SW 1271 (cell line): ENCODE measurements around the gene FRMPD1.

Experiments
- DNase-seq, 2 experiments: peaks; one replicate each; lab custom pipeline; 2025; lab: John Stamatoyannopoulos, UW

The FRMPD1 gene

DNA sequence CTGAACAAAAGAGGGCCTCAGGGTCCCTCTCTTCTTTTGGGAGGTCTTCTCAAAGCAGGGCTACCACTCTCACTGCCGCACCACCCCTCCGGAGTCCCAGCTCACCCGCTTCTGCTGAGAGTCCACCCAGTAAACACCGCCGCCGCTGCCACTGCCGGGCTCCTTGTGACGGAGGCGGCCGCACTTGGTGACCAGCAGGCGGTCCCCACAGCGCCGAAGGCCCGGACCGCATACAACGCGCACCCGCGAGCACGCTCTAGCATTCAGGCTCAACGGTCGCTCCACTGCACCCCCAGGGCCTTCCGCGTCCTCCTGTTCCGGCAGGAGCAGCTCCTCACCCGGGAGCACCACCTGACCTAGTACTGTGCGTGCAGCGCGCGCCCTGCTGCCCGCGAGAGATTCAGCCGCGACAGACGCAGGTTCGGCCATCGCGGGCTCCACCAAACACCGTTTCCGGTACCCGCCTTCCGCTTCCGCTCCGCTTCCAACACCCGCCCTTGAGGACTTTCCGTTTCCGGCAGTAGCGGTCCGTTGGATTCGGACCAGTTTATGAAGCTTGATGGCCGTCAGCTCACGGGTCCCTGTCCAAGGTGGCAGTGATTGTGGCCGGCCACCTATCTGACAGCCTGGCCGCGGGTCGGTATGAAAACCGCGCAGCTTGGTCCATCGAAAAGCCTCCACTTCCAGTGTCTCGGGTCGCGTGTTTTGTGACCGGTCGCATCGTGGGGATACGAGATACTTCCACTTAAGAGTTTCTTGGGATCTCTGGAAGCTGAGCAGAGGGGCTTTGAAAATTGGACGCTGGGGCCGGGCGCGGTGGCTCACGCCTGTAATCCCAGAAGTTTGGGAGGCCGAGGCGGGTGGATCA is 134.1 kb downstream of the FRMPD1 start, which contains the start of gene EXOSC3:
Gene EXOSC3, minus strand, starts transcription at position 449 of the 868 bp plus-strand sequence. Its CDS starts 20 bp downstream, at position 429.
- DNase-seq: peak; percentile 46 to 86

DNA sequence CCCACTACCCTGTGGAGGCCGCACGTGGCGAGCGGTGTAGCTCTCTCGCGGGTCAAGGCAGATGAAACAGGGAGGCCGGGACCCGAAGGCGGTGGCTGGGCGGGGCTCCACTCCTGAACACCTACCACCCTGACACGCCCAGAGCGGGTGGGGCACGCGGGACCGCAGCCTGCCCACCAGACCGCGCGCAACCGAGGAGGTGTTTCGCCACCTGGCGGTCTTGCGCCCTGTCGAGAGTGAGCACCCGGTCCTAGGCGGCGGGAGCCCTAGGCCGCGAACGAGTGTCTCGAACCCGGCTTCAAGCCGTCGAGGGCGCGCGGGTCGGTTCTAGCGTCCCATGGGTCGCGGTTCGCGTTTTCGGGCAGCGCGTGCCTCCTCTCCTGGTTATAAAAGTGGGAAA is 136.3 kb downstream of the FRMPD1 start:
- DNase-seq: no peak

DNA sequence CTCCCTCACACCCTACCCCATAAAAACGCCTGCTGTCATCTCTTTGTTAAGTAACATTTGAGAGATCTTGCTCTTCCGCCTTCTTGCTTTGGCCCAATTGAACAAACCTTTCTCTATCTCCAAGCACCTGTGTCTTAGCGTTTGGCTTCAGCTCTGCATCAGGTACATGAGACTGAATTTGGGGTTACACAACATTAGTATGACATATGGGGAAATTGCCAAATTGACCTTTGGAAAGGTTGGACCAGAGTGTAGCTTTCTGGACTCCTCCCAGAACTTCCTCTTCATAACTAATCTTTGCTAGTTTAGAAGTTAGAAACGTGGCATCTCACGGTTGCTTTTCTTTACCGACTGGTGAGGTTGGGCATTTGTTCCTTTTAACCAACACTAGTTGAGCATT is 137.6 kb downstream of the FRMPD1 start:
- DNase-seq: no peak

DNA sequence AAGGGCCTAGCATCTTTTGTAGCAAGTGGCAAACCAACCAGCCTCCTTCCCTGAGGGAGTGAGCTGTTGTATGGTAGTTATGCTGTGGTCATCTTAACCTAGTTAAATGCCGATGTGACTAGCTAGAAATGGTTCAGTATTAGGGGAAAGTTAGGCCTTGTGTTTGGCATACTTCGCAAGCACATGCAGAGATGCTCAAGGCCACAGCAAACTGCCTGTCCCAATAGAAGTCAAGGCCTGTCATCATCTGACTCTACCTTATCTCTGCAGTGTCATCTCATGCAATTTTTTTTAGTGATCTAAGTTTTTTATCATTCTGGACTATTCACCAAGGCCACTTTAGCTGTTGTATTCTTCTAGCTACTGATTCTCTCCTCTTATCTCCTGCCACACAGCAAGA is 139.3 kb downstream of the FRMPD1 start:
- DNase-seq: no peak

DNA sequence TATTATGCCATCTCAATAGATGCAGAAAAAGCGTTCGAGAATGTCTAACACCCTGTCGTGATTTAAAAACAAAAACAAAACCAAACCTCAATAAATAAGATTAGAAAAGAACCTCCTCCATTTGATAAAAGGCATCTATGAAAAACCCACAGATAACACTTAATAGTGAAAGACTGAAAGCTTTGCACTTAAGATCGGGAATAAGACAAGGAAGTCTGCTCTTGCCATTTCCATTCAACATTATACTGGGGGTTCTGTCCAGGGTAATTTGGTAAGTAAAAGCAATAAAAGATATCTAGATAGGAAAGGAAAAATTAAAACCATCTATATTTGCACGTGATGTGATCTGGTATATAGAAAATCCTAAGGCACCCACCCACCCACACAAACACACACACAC is 141.4 kb downstream of the FRMPD1 start:
- no peak for DNase-seq

DNA sequence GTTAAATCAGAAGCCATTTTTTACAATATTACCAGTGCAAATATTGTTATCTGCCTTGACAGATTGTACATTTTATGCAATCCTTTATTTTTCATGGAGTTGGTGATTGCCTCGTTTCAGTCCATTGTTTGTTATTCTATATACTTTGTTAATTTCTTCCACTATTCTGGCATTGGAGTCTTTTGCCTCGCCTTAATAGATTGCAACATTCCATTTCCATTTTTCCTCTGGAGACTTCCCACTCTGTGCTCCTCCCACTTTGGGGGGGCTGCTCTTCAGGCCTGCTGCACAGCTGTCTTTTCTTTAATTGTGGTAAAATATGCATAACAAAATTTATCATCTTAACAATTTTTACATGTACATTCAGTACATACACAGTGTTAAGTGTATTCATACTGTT is 145.5 kb downstream of the FRMPD1 start:
- no peak for DNase-seq
